SH-SY5Y (cell line): ENCODE results near the gene SLC6A20.

Experiments
- GATA2 ChIP-seq: IDR thresholded peaks from 2 replicates; pipeline ENCODE4 v1.6.1; 2011; ENCODE audit warnings: mild to moderate bottlenecking, low read depth, low read length
- GATA3 ChIP-seq: IDR thresholded peaks from 2 replicates; pipeline ENCODE4 v1.6.1; 2011; ENCODE audit warnings: low read depth, mild to moderate bottlenecking, low read length, moderate library complexity

GRCh38 chr3:45765266-45765851, 31.0 kb downstream of the SLC6A20 start:
- TF ChIP-seq GATA3 = no peak
- TF ChIP-seq GATA2 = no peak
